ENCODE measurements around the gene SNRNP40. TPM values are rescaled to one million over a fixed set of nuclear protein-coding genes. Genes with fewer than 3 reads are reported as not detected.

Gene SNRNP40
- total RNA-seq, 1 donor from 2014 or later: 68.0 TPM

GRCh38 chr1:31216016-31216415 lies 80.6 kb downstream of the SNRNP40 start:
- Mint-ChIP-seq H3K36me3 (ENCODE audit: unreplicated experiment) (peaks cover 6% of the 10 kb centered on the region), H3K9me3 (ENCODE audit: unreplicated experiment) (peaks cover 17% of the 10 kb centered on the region), H3K4me3 (ENCODE audit: unreplicated experiment) (peak overlapping the region; percentile 45), H3K4me1 (ENCODE audit: low read depth, unreplicated experiment) (peaks cover 40% of the 10 kb centered on the region), H3K27ac (ENCODE audit: unreplicated experiment) (peak overlapping the region; percentile 76), H3K27me3 (ENCODE audit: unreplicated experiment) (peaks cover 24% of the 10 kb centered on the region)
- TF ChIP-seq CTCF (IDR thresholded peaks at IDR 0.05; ENCODE audit: partially characterized antibody, unreplicated experiment): no peak
- DNase-seq: peak; percentile 41

GRCh38 chr1:31215065-31215570 lies 81.5 kb downstream of the SNRNP40 start:
- peaks cover 20% of the 10 kb centered on the region for H3K27me3 Mint-ChIP-seq (ENCODE audit: unreplicated experiment)
- H3K27ac Mint-ChIP-seq (ENCODE audit: unreplicated experiment): no peak overlapping the region
- H3K9me3 Mint-ChIP-seq (ENCODE audit: unreplicated experiment): peaks cover 17% of the 10 kb centered on the region
- no peak overlapping the region for H3K4me3 Mint-ChIP-seq (ENCODE audit: unreplicated experiment)
- peaks cover 42% of the 10 kb centered on the region for H3K4me1 Mint-ChIP-seq (ENCODE audit: low read depth, unreplicated experiment)
- DNase-seq: no peak
- no peak for TF ChIP-seq CTCF (IDR thresholded peaks at IDR 0.05; ENCODE audit: partially characterized antibody, unreplicated experiment)
- H3K36me3 Mint-ChIP-seq (ENCODE audit: unreplicated experiment): peaks cover 8% of the 10 kb centered on the region

- Mint-ChIP-seq H3K9me3 (ENCODE audit: unreplicated experiment) (peaks cover 17% of the 10 kb centered on the region), H3K36me3 (ENCODE audit: unreplicated experiment) (peaks cover 8% of the 10 kb centered on the region), H3K4me1 (ENCODE audit: low read depth, unreplicated experiment) (peaks cover 44% of the 10 kb centered on the region), H3K4me3 (ENCODE audit: unreplicated experiment) (no peak overlapping the region), H3K27ac (ENCODE audit: unreplicated experiment) (peak overlapping the region; percentile 18), H3K27me3 (ENCODE audit: unreplicated experiment) (peaks cover 21% of the 10 kb centered on the region)
- no peak for DNase-seq
- TF ChIP-seq CTCF (IDR thresholded peaks at IDR 0.05; ENCODE audit: partially characterized antibody, unreplicated experiment): no peak
Observed at GRCh38 chr1:31214316-31215064, 82.1 kb downstream of the SNRNP40 start.

Other genes with a start within 250 kb of the SNRNP40 start
- gene PUM1, start 231.1 kb downstream of the SNRNP40 start, total RNA-seq (ENCODE audit: unreplicated experiment): 188 TPM
- gene NKAIN1, start 56.9 kb downstream of the SNRNP40 start, total RNA-seq (ENCODE audit: unreplicated experiment): 263 TPM
- gene ZCCHC17, start 244 bp upstream of the SNRNP40 start, total RNA-seq (ENCODE audit: unreplicated experiment): 64.5 TPM
- 148 TPM for gene FABP3, start 76.3 kb upstream of the SNRNP40 start, total RNA-seq (ENCODE audit: unreplicated experiment)
- 36.4 TPM for gene SERINC2, start 116.4 kb upstream of the SNRNP40 start, total RNA-seq (ENCODE audit: unreplicated experiment)

All from glutamatergic neuron (in vitro differentiated cells).